HepG2 (cell line): ENCODE results near the gene KRT14. TPM values are rescaled to one million over a fixed set of nuclear protein-coding genes. Genes with fewer than 3 reads are reported as not detected.

Experiments
- BORCS8-MEF2B ChIP-seq: sonication (generic); formaldehyde crosslinking; IDR thresholded peaks from 2 replicates; pipeline ENCODE4 v1.8.0; 2022; ENCODE audit warnings: mild to moderate bottlenecking, missing genetic modification reagents
- CREM ChIP-seq, 2 experiments: sonication (generic) in 1 of 2; formaldehyde crosslinking in 1 of 2; IDR thresholded peaks; 2 replicates each; pipeline versions ENCODE4 v1.4.0 to v1.6.1; 2016 to 2020; ENCODE audit warnings: antibody characterized with exemption in 1 of 2, mild to moderate bottlenecking in 1 of 2, missing genetic modification reagents in 1 of 2
- MEF2D ChIP-seq: sonication (generic); formaldehyde crosslinking; IDR thresholded peaks from 2 replicates; pipeline ENCODE4 v1.5.1; 2020; ENCODE audit warnings: mild to moderate bottlenecking, missing genetic modification reagents
- MIER3 ChIP-seq: IDR thresholded peaks from 2 replicates; pipeline ENCODE4 v1.6.1; 2016; ENCODE audit warnings: missing compliant biosample characterization, borderline replicate concordance
- NFE2 ChIP-seq: sonication (generic); formaldehyde crosslinking; IDR thresholded peaks from 2 replicates; pipeline ENCODE4 v1.4.0; 2020; ENCODE audit warnings: missing genetic modification reagents
- RBM22 ChIP-seq: fragments of 200-400 bp; formaldehyde crosslinking; optimal IDR thresholded peaks from 2 replicates; pipeline ENCODE3; 2017; ENCODE audit warnings: mild to moderate bottlenecking, low read length, moderate library complexity
- TOE1 ChIP-seq: sonication (generic); formaldehyde crosslinking; IDR thresholded peaks from 2 replicates; pipeline ENCODE4 v1.4.0; 2020; ENCODE audit warnings: mild to moderate bottlenecking, missing genetic modification reagents
- ZBTB7A ChIP-seq: sonication (generic); formaldehyde crosslinking; IDR thresholded peaks from 2 replicates; pipeline ENCODE4 v1.8.0; 2022; ENCODE audit warnings: mild to moderate bottlenecking, missing genetic modification reagents
- ZKSCAN1 ChIP-seq: fragments of 150-350 bp; IDR thresholded peaks from 2 replicates; pipeline ENCODE4 v1.6.1; 2014; ENCODE audit warnings: low read length
- ZMYM3 ChIP-seq: sonication (generic); formaldehyde crosslinking; IDR thresholded peaks from 2 replicates; pipeline ENCODE4 v1.5.1; 2020; ENCODE audit warnings: mild to moderate bottlenecking, missing genetic modification reagents
- ZNF44 ChIP-seq: sonication (generic); formaldehyde crosslinking; IDR thresholded peaks from 2 replicates; pipeline ENCODE4 v1.5.1; 2020; ENCODE audit warnings: mild to moderate bottlenecking, missing genetic modification reagents
- ZNF598 ChIP-seq: sonication (generic); formaldehyde crosslinking; IDR thresholded peaks from 2 replicates; pipeline ENCODE4 v1.5.1; 2020; ENCODE audit warnings: mild to moderate bottlenecking, missing genetic modification reagents, borderline replicate concordance
- ZNF772 ChIP-seq: sonication (generic); formaldehyde crosslinking; IDR thresholded peaks from 2 replicates; pipeline ENCODE4 v1.5.0; 2020; ENCODE audit warnings: mild to moderate bottlenecking, missing genetic modification reagents
- ZNF776 ChIP-seq: sonication (generic); formaldehyde crosslinking; IDR thresholded peaks from 2 replicates; pipeline ENCODE4 v1.4.0; 2020; ENCODE audit warnings: mild to moderate bottlenecking, missing genetic modification reagents
- ZNF850 ChIP-seq: sonication (generic); formaldehyde crosslinking; conservative IDR thresholded peaks from 2 replicates; pipeline ENCODE4 v1.9.0; 2021; ENCODE audit warnings: mild to moderate bottlenecking, missing genetic modification reagents
- polyA plus RNA-seq, 8 experiments: library from polyadenylated mRNA; depleted of rRNA in 3 of 8; stranded (reverse) in 7 of 8; unstranded in 1 of 8; fragments of >200 nt; fragmentation: Illumina TruSeq in 4 of 8; extraction: Trizol in 4 of 8; gene quantifications; 2 replicates each; pipeline versions ENCODE4 v1.2.1 to v1.2.3, GENCODE V29; 2011 to 2016; ENCODE audit warnings: low read depth in 4 of 8, missing spikeins in 1 of 8, mixed read lengths in 1 of 8; ENCODE audit not compliant: insufficient read depth in 1 of 8
- total RNA-seq, 5 experiments: library from RNA; depleted of rRNA; stranded (reverse); fragments of >200 nt; fragmentation: Illumina TruSeq; extraction: Trizol; gene quantifications; 2 replicates each; pipeline ENCODE4 v1.2.3, GENCODE V29; 2016; ENCODE audit warnings: low read depth in 1 of 5
- TF ChIP-seq, protein P1 (sequence below): sonication (generic); formaldehyde crosslinking; IDR thresholded peaks from 2 replicates; pipeline ENCODE4 v1.5.0; 2020; ENCODE audit warnings: mild to moderate bottlenecking, missing genetic modification reagents, borderline replicate concordance
- TF ChIP-seq, protein P2 (sequence below): sonication (generic); formaldehyde crosslinking; IDR thresholded peaks from 2 replicates; pipeline ENCODE4 v1.5.0; 2020; ENCODE audit warnings: missing genetic modification reagents
- TF ChIP-seq, protein P3 (sequence below): IDR thresholded peaks from 2 replicates; pipeline ENCODE4 v1.6.1; 2016; ENCODE audit warnings: missing compliant biosample characterization, missing genetic modification reagents, borderline replicate concordance
- TF ChIP-seq, protein P4 (sequence below): sonication (generic); formaldehyde crosslinking; conservative IDR thresholded peaks from 2 replicates; pipeline ENCODE4 v1.4.0; 2020; ENCODE audit warnings: mild to moderate bottlenecking, missing genetic modification reagents, moderate library complexity
- TF ChIP-seq, protein P5 (sequence below): sonication (generic); formaldehyde crosslinking; IDR thresholded peaks from 2 replicates; pipeline ENCODE4 v1.5.0; 2020; ENCODE audit warnings: missing genetic modification reagents, mild to moderate bottlenecking, borderline replicate concordance

Gene KRT14
- total and polyA plus RNA-seq, 2 of the 13 experiments (the other 11 are each of a cell fraction or from before 2014, with no cell fraction given): 0.09 TPM; not detected in 1

GRCh38 chr17:41548844-41549595, 37.7 kb downstream of the KRT14 start (continued):
- TF ChIP-seq, protein P1, sequence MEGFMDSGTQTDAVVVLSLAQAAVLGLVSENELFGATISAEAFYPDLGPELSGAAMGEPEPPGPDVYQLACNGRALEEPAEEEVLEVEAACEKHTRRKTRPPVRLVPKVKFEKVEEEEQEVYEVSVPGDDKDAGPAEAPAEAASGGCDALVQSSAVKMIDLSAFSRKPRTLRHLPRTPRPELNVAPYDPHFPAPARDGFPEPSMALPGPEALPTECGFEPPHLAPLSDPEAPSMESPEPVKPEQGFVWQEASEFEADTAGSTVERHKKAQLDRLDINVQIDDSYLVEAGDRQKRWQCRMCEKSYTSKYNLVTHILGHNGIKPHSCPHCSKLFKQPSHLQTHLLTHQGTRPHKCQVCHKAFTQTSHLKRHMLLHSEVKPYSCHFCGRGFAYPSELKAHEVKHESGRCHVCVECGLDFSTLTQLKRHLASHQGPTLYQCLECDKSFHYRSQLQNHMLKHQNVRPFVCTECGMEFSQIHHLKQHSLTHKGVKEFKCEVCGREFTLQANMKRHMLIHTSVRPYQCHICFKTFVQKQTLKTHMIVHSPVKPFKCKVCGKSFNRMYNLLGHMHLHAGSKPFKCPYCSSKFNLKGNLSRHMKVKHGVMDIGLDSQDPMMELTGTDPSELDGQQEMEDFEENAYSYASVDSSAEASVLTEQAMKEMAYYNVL (CRISPR knock-in tag): peak; percentile 90; the same call in 1 of the 2 replicates
- TF ChIP-seq CREM (IDR thresholded peaks at IDR 0.05): no peak; the same call in 1 of the 2 replicates
- TF ChIP-seq CREM (CRISPR knock-in tag; IDR thresholded peaks at IDR 0.05): no peak
- TF ChIP-seq ZNF850: no peak
- no peak for TF ChIP-seq NFE2 (CRISPR knock-in tag)
- TF ChIP-seq ZNF772 (CRISPR knock-in tag): no peak
- peak; percentile 62; the same call in 1 of the 2 replicates for TF ChIP-seq ZNF598 (CRISPR knock-in tag)
- TF ChIP-seq TOE1: no peak
- TF ChIP-seq, protein P2, sequence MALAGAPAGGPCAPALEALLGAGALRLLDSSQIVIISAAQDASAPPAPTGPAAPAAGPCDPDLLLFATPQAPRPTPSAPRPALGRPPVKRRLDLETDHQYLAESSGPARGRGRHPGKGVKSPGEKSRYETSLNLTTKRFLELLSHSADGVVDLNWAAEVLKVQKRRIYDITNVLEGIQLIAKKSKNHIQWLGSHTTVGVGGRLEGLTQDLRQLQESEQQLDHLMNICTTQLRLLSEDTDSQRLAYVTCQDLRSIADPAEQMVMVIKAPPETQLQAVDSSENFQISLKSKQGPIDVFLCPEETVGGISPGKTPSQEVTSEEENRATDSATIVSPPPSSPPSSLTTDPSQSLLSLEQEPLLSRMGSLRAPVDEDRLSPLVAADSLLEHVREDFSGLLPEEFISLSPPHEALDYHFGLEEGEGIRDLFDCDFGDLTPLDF (CRISPR knock-in tag): 0 out of 2 replicates have a peak, but pooled peaks have one; percentile 1
- TF ChIP-seq MIER3 (CRISPR knock-in tag): no peak
- TF ChIP-seq, protein P3, sequence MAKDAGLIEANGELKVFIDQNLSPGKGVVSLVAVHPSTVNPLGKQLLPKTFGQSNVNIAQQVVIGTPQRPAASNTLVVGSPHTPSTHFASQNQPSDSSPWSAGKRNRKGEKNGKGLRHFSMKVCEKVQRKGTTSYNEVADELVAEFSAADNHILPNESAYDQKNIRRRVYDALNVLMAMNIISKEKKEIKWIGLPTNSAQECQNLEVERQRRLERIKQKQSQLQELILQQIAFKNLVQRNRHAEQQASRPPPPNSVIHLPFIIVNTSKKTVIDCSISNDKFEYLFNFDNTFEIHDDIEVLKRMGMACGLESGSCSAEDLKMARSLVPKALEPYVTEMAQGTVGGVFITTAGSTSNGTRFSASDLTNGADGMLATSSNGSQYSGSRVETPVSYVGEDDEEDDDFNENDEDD (CRISPR knock-in tag): peak; percentile 38; the same call in 1 of the 2 replicates
- no peak for TF ChIP-seq ZBTB7A (CRISPR knock-in tag)
- TF ChIP-seq ZMYM3 (CRISPR knock-in tag): peak; percentile 83
- no peak for TF ChIP-seq RBM22
- TF ChIP-seq, protein P4, sequence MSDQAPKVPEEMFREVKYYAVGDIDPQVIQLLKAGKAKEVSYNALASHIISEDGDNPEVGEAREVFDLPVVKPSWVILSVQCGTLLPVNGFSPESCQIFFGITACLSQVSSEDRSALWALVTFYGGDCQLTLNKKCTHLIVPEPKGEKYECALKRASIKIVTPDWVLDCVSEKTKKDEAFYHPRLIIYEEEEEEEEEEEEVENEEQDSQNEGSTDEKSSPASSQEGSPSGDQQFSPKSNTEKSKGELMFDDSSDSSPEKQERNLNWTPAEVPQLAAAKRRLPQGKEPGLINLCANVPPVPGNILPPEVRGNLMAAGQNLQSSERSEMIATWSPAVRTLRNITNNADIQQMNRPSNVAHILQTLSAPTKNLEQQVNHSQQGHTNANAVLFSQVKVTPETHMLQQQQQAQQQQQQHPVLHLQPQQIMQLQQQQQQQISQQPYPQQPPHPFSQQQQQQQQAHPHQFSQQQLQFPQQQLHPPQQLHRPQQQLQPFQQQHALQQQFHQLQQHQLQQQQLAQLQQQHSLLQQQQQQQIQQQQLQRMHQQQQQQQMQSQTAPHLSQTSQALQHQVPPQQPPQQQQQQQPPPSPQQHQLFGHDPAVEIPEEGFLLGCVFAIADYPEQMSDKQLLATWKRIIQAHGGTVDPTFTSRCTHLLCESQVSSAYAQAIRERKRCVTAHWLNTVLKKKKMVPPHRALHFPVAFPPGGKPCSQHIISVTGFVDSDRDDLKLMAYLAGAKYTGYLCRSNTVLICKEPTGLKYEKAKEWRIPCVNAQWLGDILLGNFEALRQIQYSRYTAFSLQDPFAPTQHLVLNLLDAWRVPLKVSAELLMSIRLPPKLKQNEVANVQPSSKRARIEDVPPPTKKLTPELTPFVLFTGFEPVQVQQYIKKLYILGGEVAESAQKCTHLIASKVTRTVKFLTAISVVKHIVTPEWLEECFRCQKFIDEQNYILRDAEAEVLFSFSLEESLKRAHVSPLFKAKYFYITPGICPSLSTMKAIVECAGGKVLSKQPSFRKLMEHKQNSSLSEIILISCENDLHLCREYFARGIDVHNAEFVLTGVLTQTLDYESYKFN (CRISPR knock-in tag): 0 out of 2 replicates have a peak, but pooled peaks have one; percentile 10
- TF ChIP-seq BORCS8-MEF2B (CRISPR knock-in tag): peak; percentile 89
- 0 out of 2 replicates have a peak, but pooled peaks have one; percentile 18 for TF ChIP-seq ZKSCAN1
- peak; percentile 38 for TF ChIP-seq MEF2D (CRISPR knock-in tag)
- TF ChIP-seq, protein P5, sequence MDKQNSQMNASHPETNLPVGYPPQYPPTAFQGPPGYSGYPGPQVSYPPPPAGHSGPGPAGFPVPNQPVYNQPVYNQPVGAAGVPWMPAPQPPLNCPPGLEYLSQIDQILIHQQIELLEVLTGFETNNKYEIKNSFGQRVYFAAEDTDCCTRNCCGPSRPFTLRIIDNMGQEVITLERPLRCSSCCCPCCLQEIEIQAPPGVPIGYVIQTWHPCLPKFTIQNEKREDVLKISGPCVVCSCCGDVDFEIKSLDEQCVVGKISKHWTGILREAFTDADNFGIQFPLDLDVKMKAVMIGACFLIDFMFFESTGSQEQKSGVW (CRISPR knock-in tag): no peak
- TF ChIP-seq ZNF44 (CRISPR knock-in tag): 0 out of 2 replicates have a peak, but pooled peaks have one; percentile 35
- no peak for TF ChIP-seq ZNF776 (CRISPR knock-in tag)
